ENCODE results near the gene RXRA. TPM values are rescaled to one million over a fixed set of nuclear protein-coding genes. Genes with fewer than 3 reads are reported as not detected.

RXRA gene
- total and polyA plus RNA-seq, 2 of the 4 experiments (the other 2 are of a cell fraction) = 7.5 to 17.9 TPM

GRCh38 chr9:134483361-134484184, 157.3 kb downstream of the RXRA start:
- H4K20me1 ChIP-seq (ENCODE audit: insufficient read depth, low read length) = no peaks in the 10 kb centered on the region
- no peak overlapping the region for H3K14ac ChIP-seq (replicated peaks; ENCODE audit: low read depth, low read length)
- H3K9me1 ChIP-seq (ENCODE audit: insufficient read depth, low read length) = no peaks in the 10 kb centered on the region
- WGBS, 2 experiments (ENCODE audit: extremely low coverage in 2 of 2, insufficient read length in 1 of 2) = 90% methylated on average over 5 of the region's 24 CpGs; no CpG with 5 or more reads in 1 of the 2 experiments
- CTCF ChIA-PET = interaction anchor here (0.6 kb wide), 1 partner anchor 193 kb away, joined by 3 read pairs; no protein-coding TSS in a partner anchor
- H3K4ac ChIP-seq (ENCODE audit: low read depth, low read length) = no peak overlapping the region
- no peak overlapping the region for H2BK15ac ChIP-seq (ENCODE audit: low read depth, low read length)
- H3K4me1 ChIP-seq (ENCODE audit: control insufficient read depth, insufficient read depth, low read length) = peaks cover 2% of the 10 kb centered on the region; the same call in 1 of the 2 replicates
- dilution Hi-C loops (cut with HindIII; ENCODE audit: low sequenced_read_pairs, unreplicated experiment) (no loop called here), intact Hi-C loops (cut with micrococcal nuclease) (no loop called here), in situ Hi-C loops (cut with MboI; ENCODE audit: low sequenced_read_pairs) (no loop called here)
- no TSS peak for BruUV-seq (replicated peaks)
- H3K23ac ChIP-seq (ENCODE audit: low read depth, low read length) = no peak overlapping the region
- no peak overlapping the region for H3K9ac ChIP-seq (ENCODE audit: low read depth, low read length)
- POLR2A ChIA-PET (ENCODE audit: unreplicated experiment) = no interaction called here
- no peak overlapping the region for H3K18ac ChIP-seq (ENCODE audit: low read depth, low read length)
- no peaks in the 10 kb centered on the region; the same call in 1 of the 2 replicates for H3K27me3 ChIP-seq (ENCODE audit: control insufficient read depth, insufficient read depth, low read length)
- H4K91ac ChIP-seq (ENCODE audit: insufficient read depth, low read depth, low read length) = no peak overlapping the region
- no peak overlapping the region for H2BK120ac ChIP-seq (ENCODE audit: low read depth, low read length)
- no peak overlapping the region for H2BK20ac ChIP-seq (ENCODE audit: low read depth, low read length)
- H4K5ac ChIP-seq (ENCODE audit: low read depth, low read length) = no peak overlapping the region
- ATAC-seq (ENCODE audit: low read depth) = 0 out of 2 replicates have a peak, but pooled peaks have one; percentile 17
- no peak overlapping the region for H2AFZ ChIP-seq (replicated peaks; ENCODE audit: low read length, poor library complexity)
- no peak overlapping the region for H4K8ac ChIP-seq (ENCODE audit: low read depth in 2 of 2, low read length in 2 of 2)
- TF ChIP-seq USF2 (IDR thresholded peaks at IDR 0.05; ENCODE audit: low read depth, low read length) (no peak), MXI1 (IDR thresholded peaks at IDR 0.05; ENCODE audit: borderline replicate concordance, low read depth, low read length) (no peak), RFX5 (IDR thresholded peaks at IDR 0.05; ENCODE audit: low read depth, low read length) (no peak), FOS (IDR thresholded peaks at IDR 0.05; ENCODE audit: low read depth, low read length) (no peak), BHLHE40 (IDR thresholded peaks at IDR 0.05; ENCODE audit: low read depth, low read length) (no peak), POLR2A (IDR thresholded peaks at IDR 0.05; ENCODE audit: low read depth, low read length) (no peak)
- H3K27ac ChIP-seq (ENCODE audit: insufficient read depth, low read length) = no peak overlapping the region
- H3K36me3 ChIP-seq (ENCODE audit: control insufficient read depth, insufficient read depth, low read length) = no peaks in the 10 kb centered on the region
- no peak overlapping the region for H3K4me3 ChIP-seq (ENCODE audit: insufficient read depth, low read depth, low read length)
- H2AK5ac ChIP-seq (ENCODE audit: low read depth, low read length) = no peak overlapping the region
- H2AK9ac ChIP-seq (replicated peaks; ENCODE audit: low read depth, low read length, poor library complexity) = peak overlapping the region; percentile 5
- DNase-seq = no peak
- no peak overlapping the region for H2BK5ac ChIP-seq (ENCODE audit: low read depth, low read length, poor library complexity, severe bottlenecking)
- H3K4me2 ChIP-seq (ENCODE audit: low read depth, low read length) = no peak overlapping the region
- H3K79me1 ChIP-seq (ENCODE audit: low read depth in 1 of 2, low read length in 2 of 2) = no peaks in the 10 kb centered on the region
- H3K56ac ChIP-seq (ENCODE audit: extremely low read depth, insufficient read depth, low read length) = no peak overlapping the region
- H3K9me3 ChIP-seq (ENCODE audit: control insufficient read depth, insufficient read depth, low read length) = no peaks in the 10 kb centered on the region; the same call in 1 of the 2 replicates
